Adrenal gland (tissue), 12 donors: ENCODE results near the gene PPCS. TPM values are rescaled to one million over a fixed set of nuclear protein-coding genes. Genes with fewer than 3 reads are reported as not detected.

Experiments used
- DNase-seq, 7 donors: peaks; one replicate each; pipeline ENCODE4 v3.0.0-alpha.2; 2019 to 2020
- H3K27ac ChIP-seq, 5 donors: fragments of 200-600 bp; sonication (generic) in 4 of 5; 1 replicate in 3 of 5; 2 replicates in 2 of 5; pipeline versions ENCODE4 v1.5.1 to v1.8.0; 2016 to 2020; ENCODE audit warnings: mild to moderate bottlenecking in 1 of 5
- H3K27me3 ChIP-seq: fragments of 200-600 bp; 2 replicates; pipeline ENCODE4 v1.8.0; 2021
- H3K36me3 ChIP-seq, 2 donors: fragments of 200-600 bp; replicated peaks in 1 of 2; 1 replicate in 1 of 2; 2 replicates in 1 of 2; pipeline versions ENCODE4 v1.5.1 to v1.8.0; 2018 to 2022
- H3K4me1 ChIP-seq, 2 donors: fragments of 200-600 bp; replicated peaks in 1 of 2; 1 replicate in 1 of 2; 2 replicates in 1 of 2; pipeline versions ENCODE4 v1.5.1 to v1.8.0; 2018 to 2021
- H3K4me3 ChIP-seq, 4 donors: fragments of 200-600 bp; sonication (generic) in 3 of 4; one replicate each; pipeline ENCODE4 v1.5.1; 2016 to 2018
- H3K9me3 ChIP-seq, 3 donors: fragments of 200-600 bp; sonication (generic) in 1 of 3; replicated peaks in 1 of 3; 1 replicate in 2 of 3; 2 replicates in 1 of 3; pipeline versions ENCODE4 v1.5.1 to v1.8.0; 2016 to 2021
- CTCF ChIP-seq, 6 experiments: fragments of 450-650 bp in 4 of 6; fragments of 200-600 bp in 2 of 6; sonication (generic) in 1 of 6; IDR thresholded peaks; 1 replicate in 5 of 6; 2 replicates in 1 of 6; pipeline versions ENCODE4 v1.5.1 to v1.8.0; 2016 to 2021; ENCODE audit warnings: antibody characterized with exemption in 6 of 6, mild to moderate bottlenecking in 2 of 6, moderate library complexity in 1 of 6
- POLR2A ChIP-seq, 2 donors: fragments of 450-650 bp; IDR thresholded peaks; one replicate each; pipeline ENCODE4 v1.6.1; 2017; ENCODE audit warnings: antibody characterized with exemption in 2 of 2, mild to moderate bottlenecking in 2 of 2, moderate library complexity in 1 of 2
- WGBS, 4 donors: extraction: QIAGEN DNeasy Blood & Tissue Kit in 2 of 4; methylation state at CpG; one replicate each; pipeline versions ENCODE4 v1.1.5 to v1.1.7; 2013 to 2017; 5-methylcytosine and 5-hydroxymethylcytosine counted together
- intact Hi-C, 2 donors: fragments of 100-400 bp; cut with DNase I; formaldehyde crosslinking; loops; one replicate each; pipeline versions ENCODE4 v1.14.1 to v1.15.0; 2022 to 2023
- polyA plus RNA-seq, 3 donors: library from polyadenylated mRNA; stranded (reverse); fragments of 200-250 nt in 2 of 3; fragments of 350-450 nt in 1 of 3; fragmentation: Illumina TruSeq in 1 of 3; extraction: RNeasy Lipid Tissue Mini Kit (QIAGEN cat#74804) in 1 of 3; gene quantifications; one replicate each; pipeline ENCODE4 v1.2.3, GENCODE V29; 2013 to 2014
- total RNA-seq, 9 donors: library from RNA; depleted of rRNA in 4 of 9; stranded (reverse); fragments of >200 nt in 4 of 9; fragments of 120-200 nt in 1 of 9; fragmentation: NEBNext Ultra II Directional in 1 of 9; extraction: Animal tissue kit (Norgen Biotek cat#: 25700) in 1 of 9; gene quantifications; one replicate each; pipeline versions ENCODE4 v1.1.0 to v1.2.4, GENCODE V29; 2013 to 2023
- donor health status: healthy with polysubstance abuse.
- donor health status: Bipolar disorder and iron deficiency.
- donor health status: DM: yes; HTN: yes; CAD: no.
- donor health status: DM: no; HTN: no; CAD: no.
- donor health status: DM: no; HTN: no; CAD: no.
- donor health status: DM: yes; HTN: yes; CAD: no.

The PPCS gene
- total and polyA plus RNA-seq, 12 donors = 48.7 to 191 (median 89.8) TPM

- no peak for DNase-seq
- TF ChIP-seq CTCF (IDR thresholded peaks at IDR 0.05) (no peak), POLR2A (IDR thresholded peaks at IDR 0.05) (no peak)
- WGBS, 4 donors = 93 to 99% (median 94%) methylated on average over 3 of the region's 3 CpGs
Measured at GRCh38 chr1:42477775-42478174, 21.4 kb downstream of the PPCS start.

GRCh38 chr1:42479621-42480020 lies 23.3 kb downstream of the PPCS start:
- no peaks in the 10 kb centered on the region for H3K27me3 ChIP-seq
- 52 to 83% (median 60%) methylated on average over 4 of the region's 4 CpGs for WGBS, 4 donors
- H3K4me3 ChIP-seq = no peak overlapping the region
- DNase-seq = no peak
- peaks cover 0 to 5% of the 10 kb centered on the region in 2 donors for H3K36me3 ChIP-seq
- TF ChIP-seq POLR2A (IDR thresholded peaks at IDR 0.05) = no peak
- TF ChIP-seq CTCF (IDR thresholded peaks at IDR 0.05) = no peak
- intact Hi-C loops = no loop called here
- no peaks in the 10 kb centered on the region for H3K9me3 ChIP-seq
- no peak overlapping the region for H3K27ac ChIP-seq
- H3K4me1 ChIP-seq = no peaks in the 10 kb centered on the region

More at GRCh38 chr1:42477775-42478174, 21.4 kb downstream of the PPCS start:
- Histone ChIP-seq H3K27me3 (no peaks in the 10 kb centered on the region), H3K9me3 (no peaks in the 10 kb centered on the region), H3K36me3 (peaks cover 0 to under 1% of the 10 kb centered on the region in 2 donors), H3K27ac (no peak overlapping the region), H3K4me1 (no peaks in the 10 kb centered on the region), H3K4me3 (no peak overlapping the region)
- intact Hi-C loops = no loop called here

DNA sequence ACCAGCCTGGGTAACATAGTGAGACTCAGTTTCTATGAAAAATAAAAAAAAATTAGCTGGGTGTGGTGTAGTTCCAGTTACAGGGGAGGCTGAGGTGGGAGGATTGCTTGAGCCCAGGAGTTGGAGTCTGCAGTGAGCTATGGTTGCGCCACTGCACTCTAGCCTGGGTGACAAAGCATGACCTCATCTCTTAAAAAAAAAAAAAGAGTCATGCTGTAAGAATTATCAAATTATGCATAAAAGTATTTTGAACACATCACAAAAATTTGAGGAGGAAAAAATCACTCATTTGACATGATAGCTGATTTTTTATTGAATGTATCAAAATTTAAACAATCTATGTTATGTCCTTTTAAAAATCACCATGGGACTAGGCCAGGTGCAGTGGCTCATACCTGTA lies 24.6 kb downstream of the PPCS start:
- no peak for TF ChIP-seq POLR2A (IDR thresholded peaks at IDR 0.05)
- no peak for TF ChIP-seq CTCF (IDR thresholded peaks at IDR 0.05)
- Histone ChIP-seq H3K27ac (no peak overlapping the region), H3K4me3 (no peak overlapping the region), H3K27me3 (no peaks in the 10 kb centered on the region), H3K4me1 (no peaks in the 10 kb centered on the region), H3K9me3 (no peaks in the 10 kb centered on the region), H3K36me3 (peaks cover 0 to 5% of the 10 kb centered on the region in 2 donors)
- WGBS, 4 donors = 93 to 100% (median 95%) methylated on average over 1 of the region's 1 CpG
- DNase-seq = no peak
- intact Hi-C loops = no loop called here

- H3K27me3 ChIP-seq = no peaks in the 10 kb centered on the region
- no peaks in the 10 kb centered on the region for H3K4me1 ChIP-seq
- H3K27ac ChIP-seq = no peak overlapping the region
- H3K9me3 ChIP-seq = no peaks in the 10 kb centered on the region
- H3K36me3 ChIP-seq = peaks cover 0 to 5% of the 10 kb centered on the region in 2 donors
- 88 to 95% (median 90%) methylated on average over 2 of the region's 2 CpGs for WGBS, 4 donors
- DNase-seq = no peak
- no peak for TF ChIP-seq CTCF (IDR thresholded peaks at IDR 0.05)
- intact Hi-C loops = no loop called here
- H3K4me3 ChIP-seq = no peak overlapping the region
Measured at GRCh38 chr1:42482635-42483153, 26.4 kb downstream of the PPCS start.
